ENCODE results near the gene ABI3BP.

ABI3BP gene

GRCh38 chr3:100865442-100865841 lies 127.8 kb downstream of the ABI3BP start:
- Histone ChIP-seq H3K4me3 (ENCODE audit: low read depth, low read length, poor library complexity, severe bottlenecking) (no peak overlapping the region), H3K4me2 (ENCODE audit: low read length) (no peak overlapping the region), H3K27ac (ENCODE audit: low read depth, low read length, poor library complexity, severe bottlenecking) (no peak overlapping the region), H2AFZ (ENCODE audit: low read length) (no peak overlapping the region), H3K4me1 (ENCODE audit: insufficient read depth, low read length, severe bottlenecking) (no peaks in the 10 kb centered on the region), H3K27me3 (ENCODE audit: insufficient read depth, low read length) (no peaks in the 10 kb centered on the region), H4K20me1 (ENCODE audit: insufficient read depth, low read length) (no peaks in the 10 kb centered on the region), H3K9me3 (ENCODE audit: low read length) (no peaks in the 10 kb centered on the region), H3K36me3 (ENCODE audit: insufficient read depth, low read length) (no peaks in the 10 kb centered on the region), H3K9me2 (ENCODE audit: low read depth, low read length) (no peaks in the 10 kb centered on the region), H3K79me2 (ENCODE audit: insufficient read depth, low read length) (no peaks in the 10 kb centered on the region), H3F3A (ENCODE audit: insufficient read depth, low read length) (no peaks in the 10 kb centered on the region), H3K9ac (ENCODE audit: low read length) (no peak overlapping the region)
- TF ChIP-seq EZH2 (IDR thresholded peaks at IDR 0.05; ENCODE audit: borderline replicate concordance, low read length), result no peak
- TF ChIP-seq, protein P1, sequence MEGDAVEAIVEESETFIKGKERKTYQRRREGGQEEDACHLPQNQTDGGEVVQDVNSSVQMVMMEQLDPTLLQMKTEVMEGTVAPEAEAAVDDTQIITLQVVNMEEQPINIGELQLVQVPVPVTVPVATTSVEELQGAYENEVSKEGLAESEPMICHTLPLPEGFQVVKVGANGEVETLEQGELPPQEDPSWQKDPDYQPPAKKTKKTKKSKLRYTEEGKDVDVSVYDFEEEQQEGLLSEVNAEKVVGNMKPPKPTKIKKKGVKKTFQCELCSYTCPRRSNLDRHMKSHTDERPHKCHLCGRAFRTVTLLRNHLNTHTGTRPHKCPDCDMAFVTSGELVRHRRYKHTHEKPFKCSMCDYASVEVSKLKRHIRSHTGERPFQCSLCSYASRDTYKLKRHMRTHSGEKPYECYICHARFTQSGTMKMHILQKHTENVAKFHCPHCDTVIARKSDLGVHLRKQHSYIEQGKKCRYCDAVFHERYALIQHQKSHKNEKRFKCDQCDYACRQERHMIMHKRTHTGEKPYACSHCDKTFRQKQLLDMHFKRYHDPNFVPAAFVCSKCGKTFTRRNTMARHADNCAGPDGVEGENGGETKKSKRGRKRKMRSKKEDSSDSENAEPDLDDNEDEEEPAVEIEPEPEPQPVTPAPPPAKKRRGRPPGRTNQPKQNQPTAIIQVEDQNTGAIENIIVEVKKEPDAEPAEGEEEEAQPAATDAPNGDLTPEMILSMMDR (IDR thresholded peaks at IDR 0.05; ENCODE audit: low read length), result no peak

DNA sequence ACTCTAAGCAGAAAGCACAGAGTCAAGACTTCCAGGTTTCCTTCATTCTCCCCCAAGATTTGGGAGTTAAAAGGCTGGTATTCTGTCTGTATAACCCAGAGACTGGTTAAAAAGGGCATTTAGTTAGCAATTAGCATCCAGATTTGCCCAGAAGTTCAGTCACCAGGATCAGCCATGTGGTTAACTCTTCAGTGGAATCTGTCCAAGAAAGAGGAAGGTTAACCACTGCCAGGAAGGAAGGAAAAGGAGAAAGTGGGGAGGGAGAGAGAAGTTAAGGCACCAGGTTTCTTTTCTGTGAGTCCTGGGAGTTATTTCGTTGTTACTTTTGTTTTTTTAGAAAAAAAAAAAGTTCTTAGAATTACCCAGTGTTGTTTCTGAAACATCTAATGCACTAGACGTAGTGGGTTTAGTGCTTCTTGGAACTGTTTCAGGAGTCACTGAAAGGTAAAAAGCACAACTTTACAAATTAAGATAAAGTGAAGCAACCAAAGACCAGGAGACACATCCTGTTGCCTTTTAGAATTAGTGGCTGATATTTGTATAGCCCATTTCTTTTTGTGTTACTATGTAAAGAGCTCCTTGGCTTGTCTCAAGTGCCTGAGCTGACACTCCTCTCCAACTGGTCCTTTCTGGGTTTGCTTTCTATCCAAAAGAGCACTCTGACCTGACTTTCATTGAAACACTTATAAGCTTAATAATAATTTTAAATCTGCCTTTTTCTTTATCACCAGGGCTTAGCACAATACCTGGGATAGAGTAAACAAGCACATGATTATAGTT lies 128.6 kb downstream of the ABI3BP start:
- no peak overlapping the region for H3K4me2 ChIP-seq (ENCODE audit: low read length)
- TF ChIP-seq, protein P1 (IDR thresholded peaks at IDR 0.05; ENCODE audit: low read length), result no peak
- TF ChIP-seq EZH2 (IDR thresholded peaks at IDR 0.05; ENCODE audit: borderline replicate concordance, low read length), result no peak
- no peaks in the 10 kb centered on the region for H3K27me3 ChIP-seq (ENCODE audit: insufficient read depth, low read length)
- H3K79me2 ChIP-seq (ENCODE audit: insufficient read depth, low read length), result no peaks in the 10 kb centered on the region
- H3K4me3 ChIP-seq (ENCODE audit: low read depth, low read length, poor library complexity, severe bottlenecking), result no peak overlapping the region
- no peaks in the 10 kb centered on the region for H3K4me1 ChIP-seq (ENCODE audit: insufficient read depth, low read length, severe bottlenecking)
- no peaks in the 10 kb centered on the region for H4K20me1 ChIP-seq (ENCODE audit: insufficient read depth, low read length)
- H3K9ac ChIP-seq (ENCODE audit: low read length), result no peak overlapping the region
- no peaks in the 10 kb centered on the region for H3K9me3 ChIP-seq (ENCODE audit: low read length)
- no peaks in the 10 kb centered on the region for H3K36me3 ChIP-seq (ENCODE audit: insufficient read depth, low read length)
- no peak overlapping the region for H3K27ac ChIP-seq (ENCODE audit: low read depth, low read length, poor library complexity, severe bottlenecking)
- H3F3A ChIP-seq (ENCODE audit: insufficient read depth, low read length), result no peaks in the 10 kb centered on the region
- H3K9me2 ChIP-seq (ENCODE audit: low read depth, low read length), result no peaks in the 10 kb centered on the region
- H2AFZ ChIP-seq (ENCODE audit: low read length), result no peak overlapping the region

DNA sequence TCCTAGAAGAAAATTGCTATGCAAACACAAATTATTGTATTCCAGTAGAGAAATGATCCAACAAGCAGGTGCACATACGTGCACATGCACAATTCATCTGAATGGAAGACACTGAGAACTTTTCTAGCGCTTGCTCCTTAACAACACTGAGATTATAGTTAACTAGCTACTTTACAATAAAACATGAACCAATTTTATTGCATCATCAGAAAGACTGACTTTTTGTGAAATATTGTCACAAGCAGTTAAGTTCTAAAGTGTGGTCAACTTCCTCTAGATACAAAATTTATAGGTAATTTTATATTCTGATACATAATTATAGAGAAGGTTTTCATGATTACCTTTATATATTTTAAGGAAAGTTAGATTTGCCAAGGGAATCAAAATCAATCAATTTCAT lies 135.4 kb downstream of the ABI3BP start:
- no peaks in the 10 kb centered on the region for H4K20me1 ChIP-seq (ENCODE audit: insufficient read depth, low read length)
- H3K4me3 ChIP-seq (ENCODE audit: low read depth, low read length, poor library complexity, severe bottlenecking), result no peak overlapping the region

More for the DNA sequence above, 135.4 kb downstream of the ABI3BP start:
- Histone ChIP-seq H2AFZ (ENCODE audit: low read length) (no peak overlapping the region), H3K27me3 (ENCODE audit: insufficient read depth, low read length) (no peaks in the 10 kb centered on the region), H3K9ac (ENCODE audit: low read length) (no peak overlapping the region), H3K27ac (ENCODE audit: low read depth, low read length, poor library complexity, severe bottlenecking) (no peak overlapping the region), H3K4me1 (ENCODE audit: insufficient read depth, low read length, severe bottlenecking) (no peaks in the 10 kb centered on the region), H3K9me3 (ENCODE audit: low read length) (no peaks in the 10 kb centered on the region), H3K79me2 (ENCODE audit: insufficient read depth, low read length) (no peaks in the 10 kb centered on the region), H3K4me2 (ENCODE audit: low read length) (no peak overlapping the region), H3K36me3 (ENCODE audit: insufficient read depth, low read length) (no peaks in the 10 kb centered on the region), H3F3A (ENCODE audit: insufficient read depth, low read length) (no peaks in the 10 kb centered on the region), H3K9me2 (ENCODE audit: low read depth, low read length) (no peaks in the 10 kb centered on the region)
- TF ChIP-seq, protein P1 (IDR thresholded peaks at IDR 0.05; ENCODE audit: low read length), result no peak
- no peak for TF ChIP-seq EZH2 (IDR thresholded peaks at IDR 0.05; ENCODE audit: borderline replicate concordance, low read length)

Measured in OCI-LY1 (cell line).